HCT116 (cell line): Measurements from ENCODE around the gene CCDC91. TPM values are rescaled to one million over a fixed set of nuclear protein-coding genes. Genes with fewer than 3 reads are reported as not detected.

Experiments used
- ATAC-seq: fragments of 200-7000 bp; cut with Tn5 transposase; 2 replicates; pipeline ENCODE4 v1.9.1; 2020; ENCODE audit warnings: mild to moderate bottlenecking, moderate library complexity
- BruUV-seq: library from RNA; stranded (reverse); fragments of 400-500 nt; replicated peaks from 2 replicates; lab custom pipeline; 2021; lab: Mats Ljungman, UMichigan
- CTCF ChIA-PET: fragments of 300-600 bp; sonication (Branson Sonifier 250); formaldehyde crosslinking; loops from one replicate; lab custom pipeline; 2021; ENCODE audit warnings: antibody characterized with exemption; lab: Charles Lee
- POLR2A ChIA-PET: fragments of 300-600, 350-600 bp; sonication (Branson Sonifier 250); formaldehyde crosslinking; loops from one replicate; lab custom pipeline; 2021; ENCODE audit warnings: antibody characterized with exemption; lab: Charles Lee
- RAD21 ChIA-PET, 2 experiments: fragments of 300-600 bp; sonication (Branson Sonifier 250); formaldehyde crosslinking; loops; one replicate each; lab custom pipeline; 2023; ENCODE audit warnings: low total read pairs in 2 of 2; ENCODE audit not compliant: uncharacterized antibody in 2 of 2, unreplicated experiment in 2 of 2, low non-redundant PET in 1 of 2; lab: Charles Lee
- DNase-seq: peaks from one replicate; pipeline ENCODE4 v3.0.0-alpha.2; 2010; ENCODE audit warnings: low read depth, low spot score
- H2AFZ ChIP-seq: fragments of 200-600 bp; shearing (Covaris generic), sonication (generic); 2 replicates; pipeline ENCODE4 v1.6.1; 2017; ENCODE audit warnings: low read depth, mixed run types, mixed read lengths, antibody characterized with exemption, low read length; ENCODE audit not compliant: poor library complexity, severe bottlenecking
- H3K27ac ChIP-seq: 2 replicates; pipeline ENCODE4 v1.5.1; 2012; ENCODE audit warnings: low read depth, low read length
- H3K27me3 ChIP-seq: fragments of 200-600 bp; sonication (generic); 2 replicates; pipeline ENCODE4 v1.6.1; 2016; ENCODE audit warnings: mixed run types, low read length, mixed read lengths; ENCODE audit not compliant: insufficient read depth
- H3K36me3 ChIP-seq, 2 experiments: fragments of 200-500 bp in 1 of 2; fragments of 200-600 bp in 1 of 2; sonication (Bioruptor generic) in 1 of 2; sonication (generic) in 1 of 2; 2 replicates each; pipeline versions ENCODE4 v1.5.1 to v1.6.1; 2014 to 2016; ENCODE audit warnings: low read length in 2 of 2, inconsistent platforms in 1 of 2, mixed read lengths in 1 of 2, mixed run types in 1 of 2; ENCODE audit not compliant: insufficient read depth in 2 of 2, control insufficient read depth in 1 of 2
- H3K4me1 ChIP-seq, 2 experiments: fragments of 200-600 bp in 1 of 2; sonication (generic) in 1 of 2; 2 replicates each; pipeline versions ENCODE4 v1.5.1 to v1.6.1; 2012 to 2017; ENCODE audit warnings: low read length in 2 of 2, inconsistent platforms in 1 of 2, mild to moderate bottlenecking in 1 of 2, mixed read lengths in 1 of 2, mixed run types in 1 of 2, moderate library complexity in 1 of 2; ENCODE audit not compliant: insufficient read depth in 2 of 2, control insufficient read depth in 1 of 2
- H3K4me2 ChIP-seq: fragments of 200-600 bp; sonication (generic); 2 replicates; pipeline ENCODE4 v1.6.1; 2017; ENCODE audit warnings: mixed run types, low read length, mixed read lengths
- H3K4me3 ChIP-seq, 2 experiments: fragments of 200-600 bp in 1 of 2; sonication (generic) in 1 of 2; replicated peaks in 1 of 2; 2 replicates each; pipeline ENCODE4 v1.5.1; 2011 to 2016; ENCODE audit warnings: low read length in 2 of 2, control low read depth in 1 of 2, low read depth in 1 of 2, mild to moderate bottlenecking in 1 of 2, mixed read lengths in 1 of 2, mixed run types in 1 of 2
- H3K79me2 ChIP-seq: fragments of 200-600 bp; sonication (generic); 2 replicates; pipeline ENCODE4 v1.6.1; 2017; ENCODE audit warnings: mild to moderate bottlenecking, mixed run types, low read length, moderate library complexity, mixed read lengths; ENCODE audit not compliant: insufficient read depth
- H3K9ac ChIP-seq: fragments of 200-600 bp; sonication (generic); 2 replicates; pipeline ENCODE4 v1.6.1; 2016; ENCODE audit warnings: low read length, mixed read lengths
- H3K9me2 ChIP-seq: fragments of 200-600 bp; sonication (generic), shearing (Covaris generic); 2 replicates; pipeline ENCODE4 v1.6.1; 2017; ENCODE audit warnings: mixed run types, mild to moderate bottlenecking, moderate library complexity; ENCODE audit not compliant: insufficient read depth
- H3K9me3 ChIP-seq, 2 experiments: fragments of 200-500 bp in 1 of 2; fragments of 200-600 bp in 1 of 2; sonication (Bioruptor generic) in 1 of 2; sonication (generic) in 1 of 2; 2 replicates each; pipeline ENCODE4 v1.6.1; 2014 to 2017; ENCODE audit warnings: low read length in 2 of 2, mixed read lengths in 2 of 2, inconsistent platforms in 1 of 2, low read depth in 1 of 2, mild to moderate bottlenecking in 1 of 2, mixed run types in 1 of 2, moderate library complexity in 1 of 2; ENCODE audit not compliant: control insufficient read depth in 1 of 2, insufficient read depth in 1 of 2
- H4K20me1 ChIP-seq: fragments of 200-600 bp; sonication (generic), shearing (Covaris generic); 2 replicates; pipeline ENCODE4 v1.6.1; 2017; ENCODE audit warnings: mixed run types, mild to moderate bottlenecking, moderate library complexity; ENCODE audit not compliant: insufficient read depth
- ATF3 ChIP-seq: IDR thresholded peaks from 2 replicates; pipeline ENCODE4 v1.6.1; 2012
- CBX3 ChIP-seq: IDR thresholded peaks from 2 replicates; pipeline ENCODE4 v1.6.1; 2012; ENCODE audit warnings: low read depth
- CEBPB ChIP-seq: IDR thresholded peaks from 2 replicates; pipeline ENCODE4 v1.6.1; 2012; ENCODE audit warnings: low read depth
- CTCF ChIP-seq, 3 experiments: fragments of 200-600 bp in 1 of 3; sonication (generic) in 1 of 3; IDR thresholded peaks in 2 of 3; conservative IDR thresholded peaks in 1 of 3; 2 replicates each; pipeline ENCODE4 v1.5.1; 2012 to 2017; ENCODE audit warnings: low read depth in 2 of 3, low read length in 2 of 3, antibody characterized with exemption in 1 of 3, borderline replicate concordance in 1 of 3, control low read depth in 1 of 3, mild to moderate bottlenecking in 1 of 3, mixed read lengths in 1 of 3, mixed run types in 1 of 3, moderate library complexity in 1 of 3; ENCODE audit not compliant: insufficient read depth in 1 of 3
- EGR1 ChIP-seq: IDR thresholded peaks from 2 replicates; pipeline ENCODE4 v1.6.1; 2012; ENCODE audit warnings: low read depth
- ELF1 ChIP-seq: IDR thresholded peaks from 2 replicates; pipeline ENCODE4 v1.6.1; 2012; ENCODE audit warnings: low read depth, borderline replicate concordance
- EZH2 ChIP-seq: fragments of 200-600 bp; sonication (generic); IDR thresholded peaks from 2 replicates; pipeline ENCODE4 v1.6.1; 2017; ENCODE audit warnings: antibody characterized with exemption, mixed run types
- EZH2phosphoT487 ChIP-seq: fragments of 200-600 bp; IDR thresholded peaks from 2 replicates; pipeline ENCODE4 v1.6.1; 2018; ENCODE audit warnings: antibody characterized with exemption, borderline replicate concordance
- FOSL1 ChIP-seq: IDR thresholded peaks from 2 replicates; pipeline ENCODE4 v1.6.1; 2012; ENCODE audit warnings: low read depth
- JUND ChIP-seq: IDR thresholded peaks from 2 replicates; pipeline ENCODE4 v1.6.1; 2012
- MAX ChIP-seq: IDR thresholded peaks from 2 replicates; pipeline ENCODE4 v1.6.1; 2012
- POLR2A ChIP-seq: IDR thresholded peaks from 2 replicates; pipeline ENCODE4 v1.7.0; 2011; ENCODE audit warnings: borderline replicate concordance; ENCODE audit not compliant: insufficient read depth, insufficient read length; ENCODE audit errors: extremely low read depth
- POLR2AphosphoS5 ChIP-seq: IDR thresholded peaks from 2 replicates; pipeline ENCODE4 v1.6.1; 2011; ENCODE audit warnings: mild to moderate bottlenecking, low read depth, low read length, moderate library complexity
- RAD21 ChIP-seq: IDR thresholded peaks from 2 replicates; pipeline ENCODE4 v1.6.1; 2012; ENCODE audit warnings: low read depth, mild to moderate bottlenecking
- REST ChIP-seq: IDR thresholded peaks from 2 replicates; pipeline ENCODE4 v1.6.1; 2012; ENCODE audit warnings: low read depth
- SIN3A ChIP-seq: IDR thresholded peaks from 2 replicates; pipeline ENCODE4 v1.6.1; 2012; ENCODE audit warnings: low read depth
- SP1 ChIP-seq: IDR thresholded peaks from 2 replicates; pipeline ENCODE4 v1.6.1; 2012; ENCODE audit warnings: low read depth
- TCF7L2 ChIP-seq: IDR thresholded peaks from 2 replicates; pipeline ENCODE4 v1.7.0; 2011; ENCODE audit warnings: borderline replicate concordance, inconsistent platforms; ENCODE audit not compliant: insufficient read depth, insufficient read length; ENCODE audit errors: extremely low read depth
- ZBTB33 ChIP-seq: IDR thresholded peaks from 2 replicates; pipeline ENCODE4 v1.6.1; 2011; ENCODE audit warnings: mild to moderate bottlenecking, low read length, moderate library complexity; ENCODE audit not compliant: insufficient replicate concordance; ENCODE audit errors: extremely low read depth
- ZNF274 ChIP-seq: fragments of 200-500 bp; sonication (Bioruptor generic); IDR thresholded peaks from 2 replicates; pipeline ENCODE4 v1.6.1; 2014; ENCODE audit warnings: mild to moderate bottlenecking, low read depth, low read length, inconsistent platforms
- intact Hi-C: fragments of 100-400 bp; cut with micrococcal nuclease; formaldehyde crosslinking; loops from 2 replicates; pipeline ENCODE4 v1.10.0; 2022
- total RNA-seq: library from RNA; stranded (reverse); gene quantifications from one replicate; pipeline ENCODE4 v1.2.1, GENCODE V29; 2021; ENCODE audit not compliant: unreplicated experiment

CCDC91 gene
- total RNA-seq, 1 experiment from 2014 or later, result 18.1 TPM

GRCh38 chr12:28383368-28383767, 193.1 kb downstream of the CCDC91 start:
- H3K4me2 ChIP-seq, result no peak overlapping the region
- H3K9me3 ChIP-seq, result no peaks in the 10 kb centered on the region
- no peaks in the 10 kb centered on the region for H4K20me1 ChIP-seq
- no peaks in the 10 kb centered on the region for H3K4me1 ChIP-seq
- H3K4me3 ChIP-seq, result no peak overlapping the region
- H2AFZ ChIP-seq, result no peak overlapping the region
- ChIA-PET RAD21 (no interaction called here), POLR2A (no interaction called here), CTCF (no interaction called here)
- BruUV-seq, result no TSS peak
- no peak overlapping the region for H3K27ac ChIP-seq
- no peak for TF ChIP-seq FOSL1
- TF ChIP-seq RAD21, result no peak
- TF ChIP-seq ZNF274, result no peak
- TF ChIP-seq POLR2A, result no peak
- no peak for TF ChIP-seq REST
- TF ChIP-seq ELF1, result no peak
- no peak for TF ChIP-seq ZBTB33
- TF ChIP-seq EGR1, result no peak
- no peak for TF ChIP-seq TCF7L2
- TF ChIP-seq SIN3A, result no peak
- TF ChIP-seq POLR2AphosphoS5, result no peak
- no peak for TF ChIP-seq CTCF (IDR thresholded peaks at IDR 0.05 in 2 of 3, conservative IDR thresholded peaks at IDR 0.05 in 1 of 3; ENCODE audit: borderline replicate concordance in 1 of 3, insufficient read depth in 1 of 3, low read depth in 2 of 3, low read length in 2 of 3)
- TF ChIP-seq CBX3, result no peak
- TF ChIP-seq SP1, result no peak
- TF ChIP-seq MAX, result no peak
- TF ChIP-seq CEBPB, result no peak
- no peak for TF ChIP-seq EZH2
- TF ChIP-seq ATF3, result no peak
- no peak for TF ChIP-seq EZH2phosphoT487
- no peak for TF ChIP-seq JUND
- H3K9me2 ChIP-seq, result no peaks in the 10 kb centered on the region
- intact Hi-C loops, result no loop called here
- no peaks in the 10 kb centered on the region for H3K27me3 ChIP-seq
- DNase-seq, result no peak
- H3K79me2 ChIP-seq, result no peaks in the 10 kb centered on the region
- H3K9ac ChIP-seq, result no peak overlapping the region
- ATAC-seq, result no peak
- no peaks in the 10 kb centered on the region for H3K36me3 ChIP-seq
